Activated CD4-positive, alpha-beta T cell treated with anti-CD3 and anti-CD28 coated beads for 36 hours (primary cell): Measurements from ENCODE around the gene VWC2. TPM values are rescaled to one million over a fixed set of nuclear protein-coding genes. Genes with fewer than 3 reads are reported as not detected.

ENCODE experiments used
- ATAC-seq: fragments of 200-7000 bp; cut with Tn5 transposase; one replicate; pipeline ENCODE4 v1.10.0; 2021; ENCODE audit warnings: mild to moderate bottlenecking, moderate library complexity
- CTCF ChIA-PET: fragments of 350-600 bp; sonication (Branson Sonifier 250); formaldehyde crosslinking; loops from one replicate; lab custom pipeline; 2021; ENCODE audit warnings: antibody characterized with exemption; lab: Charles Lee
- POLR2A ChIA-PET: fragments of 350-600 bp; sonication (Branson Sonifier 250); formaldehyde crosslinking; loops from one replicate; lab custom pipeline; 2021; ENCODE audit warnings: antibody characterized with exemption, inconsistent platforms; lab: Charles Lee
- DNase-seq: peaks from one replicate; pipeline ENCODE4 v3.0.0-alpha.2; 2020
- H3K27ac Mint-ChIP-seq: one replicate; pipeline ENCODE4 v1.8.0; 2021; ENCODE audit warnings: mixed read lengths
- H3K27me3 Mint-ChIP-seq: one replicate; pipeline ENCODE4 v1.8.0; 2021; ENCODE audit warnings: mixed read lengths
- H3K36me3 Mint-ChIP-seq: one replicate; pipeline ENCODE4 v1.8.0; 2021; ENCODE audit warnings: low read depth, mixed read lengths
- H3K4me1 Mint-ChIP-seq: one replicate; pipeline ENCODE4 v1.8.0; 2021; ENCODE audit warnings: mixed read lengths
- H3K4me3 Mint-ChIP-seq: one replicate; pipeline ENCODE4 v1.8.0; 2021; ENCODE audit warnings: mild to moderate bottlenecking, moderate library complexity, mixed read lengths
- H3K9me3 Mint-ChIP-seq: one replicate; pipeline ENCODE4 v1.8.0; 2021; ENCODE audit warnings: low read depth, mixed read lengths
- intact Hi-C, 2 experiments: fragments of 100-400 bp; cut with DNase I in 1 of 2; cut with micrococcal nuclease in 1 of 2; formaldehyde crosslinking; loops; one replicate each; pipeline versions ENCODE4 v1.14.2 to v1.15.1; 2022 to 2024; cut with DNase I, micrococcal nuclease
- total RNA-seq, 2 experiments: library from RNA; stranded (reverse); gene quantifications; one replicate each; pipeline ENCODE4 v1.2.3, GENCODE V29; 2021

The VWC2 gene
- total RNA-seq, 2 experiments from 2014 or later, result not detected

- intact Hi-C loops, result no loop called here
- no peaks in the 10 kb centered on the region for H3K36me3 Mint-ChIP-seq
- ATAC-seq, result no peak
- POLR2A ChIA-PET, result no interaction called here
- no peak for DNase-seq
- peaks cover 46% of the 10 kb centered on the region for H3K27me3 Mint-ChIP-seq
- no peaks in the 10 kb centered on the region for H3K9me3 Mint-ChIP-seq
- no peak overlapping the region for H3K4me3 Mint-ChIP-seq
- H3K27ac Mint-ChIP-seq, result no peak overlapping the region
- CTCF ChIA-PET, result interaction anchor here (0.6 kb wide), 1 partner anchor 1160 kb away, joined by 3 read pairs; no protein-coding TSS in a partner anchor
- H3K4me1 Mint-ChIP-seq, result peaks cover 6% of the 10 kb centered on the region
Observed at GRCh38 chr7:49771427-49772176, 1.8 kb upstream of the VWC2 start.

GRCh38 chr7:49772916-49773217 lies 571 bp upstream of the VWC2 start:
- H3K4me3 Mint-ChIP-seq, result no peak overlapping the region
- H3K9me3 Mint-ChIP-seq, result no peaks in the 10 kb centered on the region

GRCh38 chr7:49773936-49774458 lies 559 bp downstream of the VWC2 start:
- DNase-seq, result no peak
- no peak for ATAC-seq
- no peak overlapping the region for H3K27ac Mint-ChIP-seq
- H3K9me3 Mint-ChIP-seq, result no peaks in the 10 kb centered on the region
- H3K4me1 Mint-ChIP-seq, result peaks cover 6% of the 10 kb centered on the region
- ChIA-PET POLR2A (no interaction called here), CTCF (no interaction called here)
- H3K36me3 Mint-ChIP-seq, result no peaks in the 10 kb centered on the region
- intact Hi-C loops, result no loop called here
- H3K4me3 Mint-ChIP-seq, result no peak overlapping the region
- peaks cover 54% of the 10 kb centered on the region for H3K27me3 Mint-ChIP-seq

More at GRCh38 chr7:49772916-49773217, 571 bp upstream of the VWC2 start:
- Mint-ChIP-seq H3K36me3 (no peaks in the 10 kb centered on the region), H3K4me1 (peaks cover 6% of the 10 kb centered on the region), H3K27ac (no peak overlapping the region), H3K27me3 (peaks cover 54% of the 10 kb centered on the region)
- intact Hi-C loops, result no loop called here
- POLR2A ChIA-PET, result no interaction called here
- CTCF ChIA-PET, result no interaction called here
- ATAC-seq, result no peak
- no peak for DNase-seq

GRCh38 chr7:49774459-49775064 lies 1.1 kb downstream of the VWC2 start:
- ChIA-PET POLR2A (no interaction called here), CTCF (no interaction called here)
- no peak for DNase-seq
- intact Hi-C loops, result no loop called here
- Mint-ChIP-seq H3K27me3 (peaks cover 51% of the 10 kb centered on the region), H3K9me3 (no peaks in the 10 kb centered on the region), H3K4me1 (peaks cover 6% of the 10 kb centered on the region), H3K27ac (no peak overlapping the region), H3K4me3 (no peak overlapping the region), H3K36me3 (no peaks in the 10 kb centered on the region)
- ATAC-seq, result no peak

GRCh38 chr7:49775065-49775948 lies 1.9 kb downstream of the VWC2 start:
- H3K27ac Mint-ChIP-seq, result no peak overlapping the region
- ChIA-PET POLR2A (no interaction called here), CTCF (no interaction called here)
- peak; percentile 9 for DNase-seq
- H3K36me3 Mint-ChIP-seq, result no peaks in the 10 kb centered on the region
- no peak overlapping the region for H3K4me3 Mint-ChIP-seq
- no peak for ATAC-seq
- H3K27me3 Mint-ChIP-seq, result peaks cover 53% of the 10 kb centered on the region
- H3K4me1 Mint-ChIP-seq, result peaks cover 6% of the 10 kb centered on the region
- no peaks in the 10 kb centered on the region for H3K9me3 Mint-ChIP-seq
- intact Hi-C loops, result no loop called here

GRCh38 chr7:49775949-49776443 lies 2.6 kb downstream of the VWC2 start:
- peaks cover 54% of the 10 kb centered on the region for H3K27me3 Mint-ChIP-seq
- intact Hi-C loops, result no loop called here
- ChIA-PET CTCF (no interaction called here), POLR2A (no interaction called here)
- peaks cover 6% of the 10 kb centered on the region for H3K4me1 Mint-ChIP-seq
- no peaks in the 10 kb centered on the region for H3K9me3 Mint-ChIP-seq
- no peak for DNase-seq
- no peak overlapping the region for H3K27ac Mint-ChIP-seq
- H3K36me3 Mint-ChIP-seq, result no peaks in the 10 kb centered on the region
- no peak overlapping the region for H3K4me3 Mint-ChIP-seq
- no peak for ATAC-seq

GRCh38 chr7:49776994-49777393 lies 3.6 kb downstream of the VWC2 start:
- CTCF ChIA-PET, result no interaction called here
- no peak overlapping the region for H3K4me3 Mint-ChIP-seq
- no peaks in the 10 kb centered on the region for H3K9me3 Mint-ChIP-seq
- POLR2A ChIA-PET, result no interaction called here
- peaks cover 47% of the 10 kb centered on the region for H3K27me3 Mint-ChIP-seq
- DNase-seq (no peak), ATAC-seq (no peak)
- H3K4me1 Mint-ChIP-seq, result peaks cover 6% of the 10 kb centered on the region
- H3K36me3 Mint-ChIP-seq, result no peaks in the 10 kb centered on the region
- no peak overlapping the region for H3K27ac Mint-ChIP-seq
- intact Hi-C loops, result no loop called here

GRCh38 chr7:49778731-49779270 lies 5.4 kb downstream of the VWC2 start:
- intact Hi-C loops, result no loop called here
- no peaks in the 10 kb centered on the region for H3K9me3 Mint-ChIP-seq
- H3K4me1 Mint-ChIP-seq, result no peaks in the 10 kb centered on the region
- no peak overlapping the region for H3K27ac Mint-ChIP-seq
- H3K27me3 Mint-ChIP-seq, result peaks cover 36% of the 10 kb centered on the region
- no peak for DNase-seq
- ChIA-PET POLR2A (no interaction called here), CTCF (no interaction called here)
- no peak for ATAC-seq
- H3K4me3 Mint-ChIP-seq, result no peak overlapping the region
- no peaks in the 10 kb centered on the region for H3K36me3 Mint-ChIP-seq

- H3K36me3 Mint-ChIP-seq, result no peaks in the 10 kb centered on the region
- H3K4me1 Mint-ChIP-seq, result no peaks in the 10 kb centered on the region
- DNase-seq, result no peak
- POLR2A ChIA-PET, result no interaction called here
- H3K4me3 Mint-ChIP-seq, result no peak overlapping the region
- no peak for ATAC-seq
- no peak overlapping the region for H3K27ac Mint-ChIP-seq
- CTCF ChIA-PET, result interaction anchor here (1.1 kb wide), 1 partner anchor 60 kb away, joined by 4 read pairs; no protein-coding TSS in a partner anchor
- intact Hi-C loops, result no loop called here
- H3K27me3 Mint-ChIP-seq, result peaks cover 27% of the 10 kb centered on the region
- H3K9me3 Mint-ChIP-seq, result no peaks in the 10 kb centered on the region
Observed at GRCh38 chr7:49780953-49781352, 7.5 kb downstream of the VWC2 start.

GRCh38 chr7:49781996-49782395 lies 8.6 kb downstream of the VWC2 start:
- CTCF ChIA-PET, result no interaction called here
- ATAC-seq (no peak), DNase-seq (no peak)
- H3K4me3 Mint-ChIP-seq, result no peak overlapping the region
- H3K27ac Mint-ChIP-seq, result no peak overlapping the region
- H3K27me3 Mint-ChIP-seq, result peaks cover 18% of the 10 kb centered on the region
- intact Hi-C loops, result no loop called here
- H3K4me1 Mint-ChIP-seq, result no peaks in the 10 kb centered on the region
- no peaks in the 10 kb centered on the region for H3K9me3 Mint-ChIP-seq
- POLR2A ChIA-PET, result no interaction called here
- no peaks in the 10 kb centered on the region for H3K36me3 Mint-ChIP-seq

GRCh38 chr7:49783446-49783845 lies 10.0 kb downstream of the VWC2 start:
- CTCF ChIA-PET, result no interaction called here
- intact Hi-C loops, result no loop called here
- peaks cover 13% of the 10 kb centered on the region for H3K27me3 Mint-ChIP-seq
- H3K36me3 Mint-ChIP-seq, result no peaks in the 10 kb centered on the region
- no peak for DNase-seq
- H3K27ac Mint-ChIP-seq, result no peak overlapping the region
- no peaks in the 10 kb centered on the region for H3K4me1 Mint-ChIP-seq
- ATAC-seq, result no peak
- no peak overlapping the region for H3K4me3 Mint-ChIP-seq
- POLR2A ChIA-PET, result no interaction called here
- no peaks in the 10 kb centered on the region for H3K9me3 Mint-ChIP-seq
